OCI-LY1 (cell line): ENCODE data around the gene TM4SF4.

Experiments used
- CTCF ChIP-seq: fragments of 200-600 bp; sonication (generic), shearing (Covaris generic); IDR thresholded peaks from 2 replicates; pipeline ENCODE4 v1.5.1; 2017; ENCODE audit warnings: mild to moderate bottlenecking, antibody characterized with exemption, low read length, moderate library complexity, mixed read lengths
- EZH2 ChIP-seq: fragments of 200-600 bp; sonication (generic), shearing (Covaris generic); IDR thresholded peaks from 2 replicates; pipeline ENCODE4 v1.8.0; 2017; ENCODE audit warnings: borderline replicate concordance, mixed run types, mild to moderate bottlenecking, antibody characterized with exemption, low read length, moderate library complexity, mixed read lengths

- TF ChIP-seq CTCF (no peak), EZH2 (no peak)
Measured at GRCh38 chr3:149476225-149476624, 1.7 kb downstream of the TM4SF4 start.
